CD14-positive monocyte (primary cell): ENCODE data around the gene CCDC82. TPM values are rescaled to one million over a fixed set of nuclear protein-coding genes. Genes with fewer than 3 reads are reported as not detected.

ENCODE experiments used
- DNase-seq, 3 donors: peaks; one replicate each; pipeline ENCODE4 v3.0.0-alpha.2; 2011 to 2022
- H2AFZ ChIP-seq: 2 replicates; pipeline ENCODE4 v1.6.0; 2012; ENCODE audit warnings: mild to moderate bottlenecking, low read depth, low read length, inconsistent platforms; ENCODE audit not compliant: insufficient read depth, poor library complexity, severe bottlenecking
- H3K27ac ChIP-seq, 2 donors: 1 replicate in 1 of 2; 2 replicates in 1 of 2; pipeline ENCODE4 v1.5.1; 2012 to 2013; ENCODE audit warnings: low read length in 2 of 2, control low read depth in 1 of 2, inconsistent platforms in 1 of 2, low read depth in 1 of 2, mild to moderate bottlenecking in 1 of 2
- H3K27me3 ChIP-seq, 2 donors: one replicate each; pipeline versions ENCODE4 v1.6.0 to v1.6.1; 2011 to 2013; ENCODE audit warnings: low read length in 2 of 2; ENCODE audit not compliant: control insufficient read depth in 2 of 2, insufficient read depth in 2 of 2
- H3K36me3 ChIP-seq, 2 donors: replicated peaks in 1 of 2; 1 replicate in 1 of 2; 2 replicates in 1 of 2; pipeline versions ENCODE4 v1.5.1 to v1.6.1; 2012 to 2013; ENCODE audit warnings: low read length in 2 of 2, control low read depth in 1 of 2, inconsistent platforms in 1 of 2, mild to moderate bottlenecking in 1 of 2; ENCODE audit not compliant: insufficient read depth in 2 of 2, control insufficient read depth in 1 of 2
- H3K4me1 ChIP-seq, 2 donors: 1 replicate in 1 of 2; 2 replicates in 1 of 2; pipeline versions ENCODE4 v1.5.1 to v1.6.1; 2012 to 2013; ENCODE audit warnings: low read length in 2 of 2, control low read depth in 1 of 2, inconsistent platforms in 1 of 2, mild to moderate bottlenecking in 1 of 2, moderate library complexity in 1 of 2; ENCODE audit not compliant: insufficient read depth in 2 of 2, control insufficient read depth in 1 of 2
- H3K4me2 ChIP-seq: replicated peaks from 2 replicates; pipeline ENCODE3; 2012; ENCODE audit warnings: low read length, moderate library complexity, mild to moderate bottlenecking; ENCODE audit not compliant: poor library complexity, severe bottlenecking; ENCODE audit errors: extremely low read depth
- H3K4me3 ChIP-seq, 3 experiments: fragments of 200-600 bp in 1 of 3; sonication (generic) in 1 of 3; replicated peaks in 1 of 3; 1 replicate in 2 of 3; 2 replicates in 1 of 3; pipeline ENCODE4 v1.5.1; 2011 to 2013; ENCODE audit warnings: low read length in 3 of 3, mild to moderate bottlenecking in 3 of 3, control low read depth in 2 of 3, low read depth in 2 of 3, inconsistent platforms in 1 of 3, moderate library complexity in 1 of 3
- H3K79me2 ChIP-seq: 2 replicates; pipeline ENCODE4 v1.6.0; 2012; ENCODE audit warnings: mild to moderate bottlenecking, control low read depth, inconsistent platforms, low read length, moderate library complexity; ENCODE audit not compliant: insufficient read depth
- H3K9ac ChIP-seq: 2 replicates; pipeline ENCODE4 v1.6.0; 2017; ENCODE audit warnings: low read length, mild to moderate bottlenecking; ENCODE audit not compliant: insufficient read depth, poor library complexity, severe bottlenecking
- H3K9me3 ChIP-seq, 2 donors: replicated peaks in 1 of 2; 1 replicate in 1 of 2; 2 replicates in 1 of 2; pipeline versions ENCODE4 v1.5.1 to v1.6.1; 2012 to 2013; ENCODE audit warnings: low read length in 2 of 2, control low read depth in 1 of 2; ENCODE audit not compliant: control insufficient read depth in 1 of 2, insufficient read depth in 1 of 2
- H4K20me1 ChIP-seq: 2 replicates; pipeline ENCODE4 v1.6.0; 2012; ENCODE audit warnings: mild to moderate bottlenecking, low read length, control low read depth, moderate library complexity; ENCODE audit not compliant: insufficient read depth
- H3K27ac Mint-ChIP-seq, 7 donors: one replicate each; pipeline ENCODE4 v1.8.0; 2020; ENCODE audit warnings: mild to moderate bottlenecking in 7 of 7, mixed read lengths in 7 of 7, moderate library complexity in 6 of 7, inconsistent platforms in 2 of 7
- H3K27me3 Mint-ChIP-seq, 3 donors: one replicate each; pipeline ENCODE4 v1.8.0; 2021 to 2022; ENCODE audit warnings: low read depth in 3 of 3, mild to moderate bottlenecking in 3 of 3, mixed read lengths in 3 of 3, moderate library complexity in 3 of 3, inconsistent platforms in 1 of 3
- H3K36me3 Mint-ChIP-seq, 2 donors: one replicate each; pipeline ENCODE4 v1.8.0; 2020; ENCODE audit warnings: mixed read lengths in 2 of 2, inconsistent platforms in 1 of 2, mild to moderate bottlenecking in 1 of 2
- H3K4me1 Mint-ChIP-seq: one replicate; pipeline ENCODE4 v1.8.0; 2020; ENCODE audit warnings: mild to moderate bottlenecking, mixed read lengths
- H3K4me3 Mint-ChIP-seq, 2 donors: one replicate each; pipeline ENCODE4 v1.8.0; 2020; ENCODE audit warnings: mild to moderate bottlenecking in 2 of 2, mixed read lengths in 2 of 2, moderate library complexity in 1 of 2
- H3K9me3 Mint-ChIP-seq, 7 donors: one replicate each; pipeline ENCODE4 v1.8.0; 2020 to 2022; ENCODE audit warnings: mixed read lengths in 7 of 7, mild to moderate bottlenecking in 6 of 7, moderate library complexity in 6 of 7, inconsistent platforms in 2 of 7
- CTCF ChIP-seq: fragments of 200-600 bp; IDR thresholded peaks from one replicate; pipeline ENCODE4 v1.8.0; 2022; ENCODE audit warnings: antibody characterized with exemption, mild to moderate bottlenecking
- WGBS: methylation state at CpG from one replicate; pipeline ENCODE4 v1.1.5; 2013; ENCODE audit warnings: missing lambda C conversion rate; ENCODE audit not compliant: insufficient coverage; 5-methylcytosine and 5-hydroxymethylcytosine counted together
- intact Hi-C, 2 donors: fragments of 100-400 bp; cut with micrococcal nuclease; formaldehyde crosslinking; loops; one replicate each; pipeline versions ENCODE4 v1.15.0 to v1.15.1; 2023
- polyA plus RNA-seq, 3 donors: library from polyadenylated mRNA; depleted of rRNA in 1 of 3; unstranded in 2 of 3; stranded (reverse) in 1 of 3; fragments of 300-500 nt in 2 of 3; fragments of >200 nt in 1 of 3; fragmentation: Illumina TruSeq in 2 of 3; gene quantifications; 1 replicate in 2 of 3; 2 replicates in 1 of 3; pipeline ENCODE4 v1.2.3, GENCODE V29; 2012 to 2021

Gene CCDC82
- polyA plus RNA-seq, 3 donors = 10.7 to 18.2 (median 12.2) TPM

- Mint-ChIP-seq H3K27me3 (peaks cover 0 to 5% (median 0%) of the 10 kb centered on the region in 3 donors), H3K27ac (peak overlapping the region in 1 of 7 donors; percentile 26)
Measured at GRCh38 chr11:96396637-96397036, 6.9 kb upstream of the CCDC82 start.

GRCh38 chr11:96394773-96395172, 5.1 kb upstream of the CCDC82 start:
- intact Hi-C loops = loop anchor here (10.0 kb wide), 1 partner anchor 560 kb away; no protein-coding TSS in a partner anchor
- no peak overlapping the region for H3K4me3 Mint-ChIP-seq
- no peaks in the 10 kb centered on the region for H4K20me1 ChIP-seq

More at GRCh38 chr11:96396637-96397036, 6.9 kb upstream of the CCDC82 start:
- no peak overlapping the region for H3K9ac ChIP-seq
- H3K4me2 ChIP-seq = no peak overlapping the region
- intact Hi-C loops = loop anchor here (10.0 kb wide), 1 partner anchor 562 kb away; no protein-coding TSS in a partner anchor
- no peak overlapping the region for H3K4me3 ChIP-seq
- DNase-seq = no peak
- Mint-ChIP-seq H3K9me3 (peaks cover 0 to 2% (median 0%) of the 10 kb centered on the region in 7 donors), H3K4me3 (no peak overlapping the region), H3K36me3 (peaks cover 0 to 2% of the 10 kb centered on the region in 2 donors), H3K4me1 (no peaks in the 10 kb centered on the region)
- H2AFZ ChIP-seq = no peak overlapping the region
- no peaks in the 10 kb centered on the region for H3K79me2 ChIP-seq
- no CpG with 5 or more reads among the region's 4 CpGs for WGBS
- no peaks in the 10 kb centered on the region for H3K27me3 ChIP-seq
- no peak overlapping the region for H3K27ac ChIP-seq
- H3K36me3 ChIP-seq = no peaks in the 10 kb centered on the region
- no peaks in the 10 kb centered on the region for H4K20me1 ChIP-seq
- no peaks in the 10 kb centered on the region for H3K4me1 ChIP-seq
- no peak for TF ChIP-seq CTCF
- no peaks in the 10 kb centered on the region for H3K9me3 ChIP-seq

More at GRCh38 chr11:96394773-96395172, 5.1 kb upstream of the CCDC82 start:
- H3K27me3 Mint-ChIP-seq = peaks cover 0 to 5% (median 0%) of the 10 kb centered on the region in 3 donors
- DNase-seq = no peak
- H3K27ac Mint-ChIP-seq = peak overlapping the region in 1 of 7 donors; percentile 60
- H3K9me3 Mint-ChIP-seq = peaks cover 0 to 5% (median 0%) of the 10 kb centered on the region in 7 donors
- Histone ChIP-seq H2AFZ (no peak overlapping the region), H3K9ac (no peak overlapping the region), H3K4me1 (peaks cover 7 to 8% of the 10 kb centered on the region in 2 donors), H3K36me3 (no peaks in the 10 kb centered on the region), H3K27ac (no peak overlapping the region), H3K4me2 (no peak overlapping the region), H3K27me3 (no peaks in the 10 kb centered on the region), H3K9me3 (no peaks in the 10 kb centered on the region), H3K4me3 (no peak overlapping the region), H3K79me2 (peaks cover 17% of the 10 kb centered on the region)
- no peak for TF ChIP-seq CTCF
- peaks cover 12% of the 10 kb centered on the region for H3K4me1 Mint-ChIP-seq
- peaks cover 3 to 6% of the 10 kb centered on the region in 2 donors for H3K36me3 Mint-ChIP-seq
